ENCODE results near the gene TMEM234. TPM values are rescaled to one million over a fixed set of nuclear protein-coding genes. Genes with fewer than 3 reads are reported as not detected.
A peak's percentile ranks its signal among the peaks of the same experiment; 100 is the strongest.

TMEM234 gene
- total RNA-seq, 2 donors from 2014 or later = 8.1 to 8.9 TPM

DNA sequence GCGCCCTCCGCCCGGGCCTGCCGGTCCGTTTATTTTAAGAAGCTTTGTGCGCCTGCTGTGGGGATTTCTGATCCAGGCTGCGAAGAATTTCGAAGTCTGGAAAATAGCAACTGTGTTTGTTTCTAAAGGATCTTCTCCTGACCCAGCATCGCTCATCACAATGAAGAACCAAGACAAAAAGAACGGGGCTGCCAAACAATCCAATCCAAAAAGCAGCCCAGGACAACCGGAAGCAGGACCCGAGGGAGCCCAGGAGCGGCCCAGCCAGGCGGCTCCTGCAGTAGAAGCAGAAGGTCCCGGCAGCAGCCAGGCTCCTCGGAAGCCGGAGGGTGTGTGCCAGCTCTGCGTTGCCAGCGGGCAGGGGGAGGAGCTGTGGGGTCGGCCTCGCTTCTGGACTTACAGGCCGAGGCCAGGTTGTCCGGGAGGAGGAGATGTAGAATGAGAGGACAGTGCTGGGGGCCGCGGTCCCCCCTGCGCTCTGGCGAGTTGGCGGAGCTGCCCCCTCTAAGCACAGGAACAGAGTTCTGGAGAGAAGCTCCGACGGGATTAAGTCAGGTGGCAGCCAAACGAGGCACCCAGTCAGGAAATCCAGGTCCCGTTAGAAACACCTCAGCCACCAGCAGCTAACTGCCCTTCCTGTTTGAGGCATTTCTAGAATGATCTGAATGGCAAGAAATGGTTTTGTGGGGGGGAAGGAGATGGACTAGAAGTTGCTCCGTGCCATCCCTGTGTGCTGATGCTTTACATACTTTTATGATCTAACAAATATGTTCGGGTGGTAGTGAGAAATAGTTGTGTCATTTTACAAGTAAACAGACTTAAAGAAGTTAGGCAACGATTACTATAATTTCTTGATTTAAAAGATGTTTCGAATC is 41.7 kb downstream of the TMEM234 start:
- no peak for DNase-seq (ENCODE audit: low spot score)
- H3K27me3 ChIP-seq = no peaks in the 10 kb centered on the region
- peaks cover 27% of the 10 kb centered on the region for H3K36me3 ChIP-seq
- H3K4me1 ChIP-seq = peaks cover 0 to 49% of the 10 kb centered on the region in 2 donors
- no peaks in the 10 kb centered on the region for H3K9me3 ChIP-seq
- peak overlapping the region; percentile 93 to 96 for H3K27ac ChIP-seq
- peak overlapping the region; percentile 63 to 64 for H3K4me3 ChIP-seq
- TF ChIP-seq, protein P1, sequence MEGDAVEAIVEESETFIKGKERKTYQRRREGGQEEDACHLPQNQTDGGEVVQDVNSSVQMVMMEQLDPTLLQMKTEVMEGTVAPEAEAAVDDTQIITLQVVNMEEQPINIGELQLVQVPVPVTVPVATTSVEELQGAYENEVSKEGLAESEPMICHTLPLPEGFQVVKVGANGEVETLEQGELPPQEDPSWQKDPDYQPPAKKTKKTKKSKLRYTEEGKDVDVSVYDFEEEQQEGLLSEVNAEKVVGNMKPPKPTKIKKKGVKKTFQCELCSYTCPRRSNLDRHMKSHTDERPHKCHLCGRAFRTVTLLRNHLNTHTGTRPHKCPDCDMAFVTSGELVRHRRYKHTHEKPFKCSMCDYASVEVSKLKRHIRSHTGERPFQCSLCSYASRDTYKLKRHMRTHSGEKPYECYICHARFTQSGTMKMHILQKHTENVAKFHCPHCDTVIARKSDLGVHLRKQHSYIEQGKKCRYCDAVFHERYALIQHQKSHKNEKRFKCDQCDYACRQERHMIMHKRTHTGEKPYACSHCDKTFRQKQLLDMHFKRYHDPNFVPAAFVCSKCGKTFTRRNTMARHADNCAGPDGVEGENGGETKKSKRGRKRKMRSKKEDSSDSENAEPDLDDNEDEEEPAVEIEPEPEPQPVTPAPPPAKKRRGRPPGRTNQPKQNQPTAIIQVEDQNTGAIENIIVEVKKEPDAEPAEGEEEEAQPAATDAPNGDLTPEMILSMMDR (IDR thresholded peaks at IDR 0.05) = no peak

DNA sequence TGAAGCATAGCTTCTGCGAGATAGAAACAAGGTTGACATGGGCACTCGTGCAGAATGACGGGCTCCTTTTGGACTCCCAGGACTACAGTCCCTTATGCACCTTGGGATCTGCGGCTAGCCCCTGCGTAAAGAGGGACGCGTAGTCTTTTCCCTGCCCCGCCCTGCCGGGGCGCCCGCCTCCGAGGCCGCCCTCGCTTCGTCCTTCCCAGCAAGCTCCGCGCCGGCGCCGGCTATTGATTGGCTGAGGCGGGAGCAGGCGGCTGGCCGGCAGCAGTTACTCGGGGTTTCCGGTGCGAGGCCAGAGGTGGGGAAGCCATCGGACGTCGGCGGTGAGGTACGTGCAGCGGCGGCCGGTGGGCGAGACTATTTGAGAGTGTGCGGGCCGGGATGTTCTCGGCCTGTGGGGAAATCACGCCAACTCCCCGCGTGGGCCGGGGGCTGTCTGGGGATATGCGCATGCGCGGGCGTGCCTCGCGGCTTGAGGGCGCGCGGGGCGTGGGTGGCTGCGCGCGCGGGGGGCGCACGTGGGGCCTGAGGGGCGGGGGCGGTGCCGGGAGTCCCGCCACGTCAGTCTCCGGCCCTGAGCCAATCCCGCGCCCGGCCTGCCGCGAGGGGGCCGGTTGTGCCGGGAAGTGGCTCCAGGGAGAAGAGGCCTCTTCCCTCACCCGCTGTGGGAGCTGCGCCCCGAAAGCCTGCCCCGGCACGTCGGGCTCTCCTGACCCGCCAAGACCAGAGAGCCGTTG is 42.5 kb downstream of the TMEM234 start, which contains the start of gene TXLNA:
TXLNA (plus strand) TSS at position 233 of the 743 bp plus-strand sequence. CDS start 671 bp downstream, outside the sequence.
- Histone ChIP-seq H3K9me3 (no peaks in the 10 kb centered on the region), H3K4me3 (peak within 1 kb of the TSS; percentile 63 to 64), H3K27ac (peak within 1 kb of the TSS; percentile 93 to 96), H3K27me3 (no peaks in the 10 kb centered on the region), H3K4me1 (peaks cover 0 to 45% of the 10 kb centered on the region in 2 donors), H3K36me3 (peaks cover 22% of the 10 kb centered on the region)
- TF ChIP-seq, protein P1 (IDR thresholded peaks at IDR 0.05) = peak in 1 of 2 donors; percentile 31
- peak; percentile 96 for DNase-seq (ENCODE audit: low spot score)

DNA sequence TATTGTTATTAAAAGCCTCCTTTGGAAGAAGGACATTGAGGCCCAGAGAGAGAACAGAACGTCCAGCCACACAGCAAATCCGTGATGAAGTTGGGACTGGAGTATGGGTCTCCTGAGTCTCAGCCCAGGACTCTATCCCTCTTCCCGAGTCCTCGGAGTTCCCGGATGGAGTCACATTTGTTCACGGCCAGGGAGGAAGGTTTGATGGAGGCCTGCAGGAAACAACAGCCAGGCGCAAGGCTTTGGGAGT is 43.0 kb downstream of the TMEM234 start:
- TF ChIP-seq, protein P1 (IDR thresholded peaks at IDR 0.05) = no peak
- Histone ChIP-seq H3K27ac (peak overlapping the region; percentile 93 to 96), H3K9me3 (no peaks in the 10 kb centered on the region), H3K4me3 (peak overlapping the region; percentile 63 to 64), H3K27me3 (no peaks in the 10 kb centered on the region), H3K4me1 (peaks cover 0 to 40% of the 10 kb centered on the region in 2 donors), H3K36me3 (peaks cover 17% of the 10 kb centered on the region)
- DNase-seq (ENCODE audit: low spot score) = no peak

DNA sequence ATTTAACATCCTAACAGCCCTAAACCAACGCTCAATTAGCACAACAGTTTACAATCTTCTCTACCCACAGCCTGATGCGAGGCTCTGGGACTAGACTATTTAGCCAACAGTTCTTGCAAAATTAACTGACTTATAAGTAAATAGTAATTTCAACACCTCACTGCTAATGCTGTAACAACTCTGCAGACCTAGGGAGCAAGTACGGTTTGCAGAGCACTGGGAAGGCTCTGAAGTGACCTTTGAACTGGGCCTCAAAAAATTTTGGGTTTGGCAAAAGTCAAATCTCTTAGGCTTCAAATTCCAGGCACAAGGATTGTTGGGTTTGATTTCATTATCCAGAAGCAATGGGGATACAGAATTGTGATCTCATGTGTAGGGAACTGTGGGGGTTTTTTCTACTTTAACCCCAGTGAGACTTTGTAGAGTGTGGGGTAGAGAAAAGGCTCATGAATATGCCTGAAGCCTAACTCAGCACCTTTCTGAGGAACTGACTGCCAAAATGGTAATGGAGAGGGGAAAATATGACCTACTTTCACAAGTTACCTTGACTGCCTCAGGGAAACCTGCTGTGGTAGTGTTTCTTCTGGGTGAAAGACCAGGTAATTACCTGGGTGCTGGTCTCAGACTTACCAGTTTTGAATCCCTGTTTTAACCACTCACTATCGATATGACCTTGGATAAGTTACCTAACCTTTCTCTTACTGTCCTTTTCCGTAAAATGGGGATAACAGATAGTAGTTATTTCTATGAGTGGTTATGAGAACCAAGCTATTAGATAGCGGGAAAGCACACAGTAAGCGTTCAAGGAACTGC is 43.6 kb downstream of the TMEM234 start:
- no peaks in the 10 kb centered on the region for H3K27me3 ChIP-seq
- TF ChIP-seq, protein P1 (IDR thresholded peaks at IDR 0.05) = no peak
- H3K9me3 ChIP-seq = no peaks in the 10 kb centered on the region
- peak overlapping the region in 1 of 2 donors; percentile 64 for H3K4me3 ChIP-seq
- peaks cover 0 to 35% of the 10 kb centered on the region in 2 donors for H3K4me1 ChIP-seq
- no peak for DNase-seq (ENCODE audit: low spot score)
- peaks cover 15% of the 10 kb centered on the region for H3K36me3 ChIP-seq
- H3K27ac ChIP-seq = peak overlapping the region; percentile 93 to 96

DNA sequence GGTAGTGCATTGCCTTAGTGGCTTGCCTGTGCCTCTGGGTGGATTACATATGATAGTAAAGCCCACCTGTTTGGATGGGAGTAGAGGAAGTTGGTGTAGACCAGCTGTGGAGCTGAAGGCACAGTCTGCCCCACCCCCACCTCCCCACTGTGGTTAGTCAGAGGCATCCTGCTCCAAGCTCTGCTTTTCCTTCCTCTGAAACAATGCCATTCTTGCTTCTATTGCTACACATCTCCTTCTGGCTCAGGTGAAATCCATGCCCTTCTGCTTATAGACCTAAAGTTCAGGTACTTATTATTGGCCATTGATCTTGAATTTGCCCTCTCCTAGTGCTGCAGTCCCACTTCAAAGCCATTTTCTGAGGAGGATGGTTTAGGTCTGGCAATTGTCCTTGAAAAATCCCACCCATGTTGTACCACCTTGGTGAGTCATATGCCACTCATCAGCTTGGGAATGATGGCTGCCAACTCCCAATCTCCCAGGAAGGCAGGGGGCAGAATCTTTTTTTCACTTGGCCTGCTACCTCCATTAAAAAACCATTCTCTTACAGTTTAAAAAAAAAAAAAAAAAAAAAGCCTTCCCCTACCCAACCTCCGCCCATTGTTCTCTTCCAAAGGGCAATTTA is 49.4 kb downstream of the TMEM234 start:
- H3K9me3 ChIP-seq = no peaks in the 10 kb centered on the region
- H3K36me3 ChIP-seq = peaks cover 57% of the 10 kb centered on the region
- TF ChIP-seq, protein P1 (IDR thresholded peaks at IDR 0.05) = no peak
- no peaks in the 10 kb centered on the region for H3K27me3 ChIP-seq
- H3K4me3 ChIP-seq = no peak overlapping the region
- H3K4me1 ChIP-seq = no peaks in the 10 kb centered on the region
- no peak overlapping the region for H3K27ac ChIP-seq
- DNase-seq (ENCODE audit: low spot score) = no peak

Data from right atrium auricular region (tissue), 2 donors.